B cell (primary cell): ENCODE results near the gene MAN2A2. TPM values are rescaled to one million over a fixed set of nuclear protein-coding genes. Genes with fewer than 3 reads are reported as not detected.

Source experiments
- ATAC-seq: fragments of 200-7000 bp; cut with Tn5 transposase; one replicate; pipeline ENCODE4 v1.10.0; 2021; ENCODE audit warnings: low read depth, mild to moderate bottlenecking, moderate number of reproducible peaks, moderate library complexity
- CTCF ChIA-PET: fragments of 350-600 bp; sonication (Branson Sonifier 250); formaldehyde crosslinking; loops from one replicate; lab custom pipeline; 2021; ENCODE audit warnings: antibody characterized with exemption, inconsistent platforms; lab: Charles Lee
- POLR2A ChIA-PET: fragments of 350-600 bp; sonication (Branson Sonifier 250); formaldehyde crosslinking; loops from one replicate; lab custom pipeline; 2021; ENCODE audit warnings: antibody characterized with exemption; lab: Charles Lee
- DNase-seq: peaks from one replicate; pipeline ENCODE4 v3.0.0; 2013
- H2AFZ ChIP-seq: 2 replicates; pipeline ENCODE4 v1.6.1; 2012; ENCODE audit warnings: mild to moderate bottlenecking, low read depth, low read length; ENCODE audit not compliant: insufficient read depth, poor library complexity, severe bottlenecking
- H3K27ac ChIP-seq, 2 donors: 1 replicate in 1 of 2; 2 replicates in 1 of 2; pipeline ENCODE4 v1.5.1; 2012 to 2013; ENCODE audit warnings: low read length in 2 of 2, mild to moderate bottlenecking in 2 of 2, moderate library complexity in 1 of 2
- H3K27me3 ChIP-seq, 4 experiments: fragments of 200-600 bp in 1 of 4; sonication (generic) in 1 of 4; replicated peaks in 1 of 4; 1 replicate in 2 of 4; 2 replicates in 2 of 4; pipeline versions ENCODE4 v1.6.1 to v1.7.0; 2013 to 2016; ENCODE audit warnings: low read length in 3 of 4, mild to moderate bottlenecking in 2 of 4, mixed read lengths in 1 of 4, moderate library complexity in 1 of 4; ENCODE audit not compliant: insufficient read depth in 4 of 4, control insufficient read depth in 3 of 4; ENCODE audit errors: control extremely low read depth in 1 of 4
- H3K36me3 ChIP-seq, 2 experiments: replicated peaks in 1 of 2; 1 replicate in 1 of 2; 2 replicates in 1 of 2; pipeline versions ENCODE4 v1.6.1 to v1.7.1; 2013; ENCODE audit warnings: low read length in 1 of 2; ENCODE audit not compliant: insufficient read depth in 2 of 2, control insufficient read depth in 1 of 2; ENCODE audit errors: control extremely low read depth in 1 of 2, extremely low read depth in 1 of 2
- H3K4me1 ChIP-seq, 2 donors: fragments of 200-600 bp in 1 of 2; sonication (generic) in 1 of 2; 1 replicate in 1 of 2; 2 replicates in 1 of 2; pipeline versions ENCODE4 v1.5.1 to v1.6.1; 2013 to 2017; ENCODE audit warnings: low read length in 2 of 2; ENCODE audit not compliant: control insufficient read depth in 2 of 2, insufficient read depth in 2 of 2
- H3K4me2 ChIP-seq: replicated peaks from 2 replicates; pipeline ENCODE3; 2012; ENCODE audit warnings: mild to moderate bottlenecking, low read depth, low read length; ENCODE audit not compliant: poor library complexity, severe bottlenecking
- H3K4me3 ChIP-seq, 5 experiments: fragments of 200-600 bp in 1 of 5; sonication (generic) in 1 of 5; 1 replicate in 3 of 5; 2 replicates in 2 of 5; pipeline versions ENCODE4 v1.5.1 to v1.7.0; 2011 to 2016; ENCODE audit warnings: low read length in 4 of 5, mild to moderate bottlenecking in 4 of 5, low read depth in 2 of 5, control low read depth in 1 of 5, moderate library complexity in 1 of 5; ENCODE audit not compliant: insufficient read depth in 1 of 5; ENCODE audit errors: control extremely low read depth in 1 of 5, extremely low read depth in 1 of 5
- H3K79me2 ChIP-seq: fragments of 200-600 bp; sonication (generic); one replicate; pipeline ENCODE4 v1.6.0; 2016; ENCODE audit warnings: low read length; ENCODE audit not compliant: control insufficient read depth, insufficient read depth
- H3K9ac ChIP-seq: fragments of 200-600 bp; sonication (generic); 2 replicates; pipeline ENCODE4 v1.6.1; 2017; ENCODE audit warnings: mild to moderate bottlenecking, low read length, moderate library complexity
- H3K9me3 ChIP-seq, 3 donors: one replicate each; pipeline versions ENCODE4 v1.6.1 to v1.7.1; 2013; ENCODE audit warnings: low read length in 2 of 3; ENCODE audit not compliant: control insufficient read depth in 2 of 3, insufficient read depth in 1 of 3; ENCODE audit errors: control extremely low read depth in 1 of 3
- H4K20me1 ChIP-seq: 2 replicates; pipeline ENCODE4 v1.6.0; 2012; ENCODE audit warnings: mild to moderate bottlenecking, low read length; ENCODE audit not compliant: insufficient read depth, control insufficient read depth, poor library complexity, severe bottlenecking
- H3K27ac Mint-ChIP-seq: one replicate; pipeline ENCODE4 v1.8.0; 2021; ENCODE audit warnings: mixed read lengths
- H3K27me3 Mint-ChIP-seq: one replicate; pipeline ENCODE4 v1.8.0; 2021; ENCODE audit warnings: mixed read lengths
- H3K4me1 Mint-ChIP-seq: one replicate; pipeline ENCODE4 v1.8.0; 2021; ENCODE audit warnings: mixed read lengths
- H3K4me3 Mint-ChIP-seq: one replicate; pipeline ENCODE4 v1.8.0; 2021; ENCODE audit warnings: mixed read lengths
- H3K9me3 Mint-ChIP-seq: one replicate; pipeline ENCODE4 v1.8.0; 2022; ENCODE audit warnings: mixed read lengths; ENCODE audit not compliant: insufficient read depth
- CTCF ChIP-seq: fragments of 200-600 bp; IDR thresholded peaks from one replicate; pipeline ENCODE4 v1.8.0; 2022; ENCODE audit warnings: antibody characterized with exemption, mild to moderate bottlenecking
- EZH2 ChIP-seq: IDR thresholded peaks from 2 replicates; pipeline ENCODE4 v1.6.1; 2012; ENCODE audit warnings: borderline replicate concordance, low read depth, mild to moderate bottlenecking, moderate library complexity, low read length; ENCODE audit not compliant: insufficient read depth, poor library complexity, severe bottlenecking
- WGBS: methylation state at CpG from one replicate; pipeline ENCODE4 v1.1.5; 2013; ENCODE audit warnings: missing lambda C conversion rate; ENCODE audit not compliant: insufficient coverage; 5-methylcytosine and 5-hydroxymethylcytosine counted together
- intact Hi-C: fragments of 100-400 bp; cut with micrococcal nuclease; formaldehyde crosslinking; loops from one replicate; pipeline ENCODE4 v1.10.0; 2022
- polyA plus RNA-seq: library from polyadenylated mRNA; depleted of rRNA; stranded (reverse); fragments of >200 nt; gene quantifications from 2 replicates; pipeline ENCODE4 v1.2.3, GENCODE V29; 2012
- total RNA-seq, 2 donors: library from RNA; stranded (reverse); fragments of 120-200 nt in 1 of 2; gene quantifications; 1 replicate in 1 of 2; 2 replicates in 1 of 2; pipeline versions ENCODE4 v1.2.3 to v1.2.4, GENCODE V29; 2013 to 2022

MAN2A2 gene
- total and polyA plus RNA-seq, 2 donors (not counting 1 experiment from before 2014, with no cell fraction given), result 180 to 234 TPM

GRCh38 chr15:90949979-90950675 is 47.0 kb downstream of the MAN2A2 start:
- Histone ChIP-seq H4K20me1 (no peaks in the 10 kb centered on the region), H3K27ac (no peak overlapping the region), H3K9ac (no peak overlapping the region), H3K36me3 (peaks cover 0 to 56% of the 10 kb centered on the region in 2 experiments), H2AFZ (no peak overlapping the region), H3K9me3 (no peaks in the 10 kb centered on the region), H3K79me2 (no peaks in the 10 kb centered on the region), H3K4me3 (no peak overlapping the region), H3K4me2 (no peak overlapping the region), H3K27me3 (no peaks in the 10 kb centered on the region), H3K4me1 (peaks cover 3 to 7% of the 10 kb centered on the region in 2 donors)
- peaks cover 6% of the 10 kb centered on the region for H3K4me1 Mint-ChIP-seq
- ATAC-seq, result no peak
- H3K9me3 Mint-ChIP-seq, result no peaks in the 10 kb centered on the region
- no peak overlapping the region for H3K27ac Mint-ChIP-seq
- ChIA-PET CTCF (interaction anchor here (1.4 kb wide), 1 partner anchor 18 kb away, joined by 6 read pairs; the partner anchor contains the start of gene HDDC3), POLR2A (no interaction called here)
- DNase-seq, result no peak
- no peaks in the 10 kb centered on the region for H3K27me3 Mint-ChIP-seq
- WGBS, result 97% methylated on average over 23 of the region's 23 CpGs
- no peak overlapping the region for H3K4me3 Mint-ChIP-seq
- no peak for TF ChIP-seq CTCF
- TF ChIP-seq EZH2, result no peak
- intact Hi-C loops, result no loop called here

GRCh38 chr15:90950676-90951075 is 47.6 kb downstream of the MAN2A2 start:
- H3K79me2 ChIP-seq, result peaks cover 5% of the 10 kb centered on the region
- peaks cover 5% of the 10 kb centered on the region for H4K20me1 ChIP-seq
- no peak overlapping the region for H3K9ac ChIP-seq
- Mint-ChIP-seq H3K9me3 (no peaks in the 10 kb centered on the region), H3K27me3 (no peaks in the 10 kb centered on the region), H3K4me3 (no peak overlapping the region), H3K27ac (no peak overlapping the region), H3K4me1 (peaks cover 10% of the 10 kb centered on the region)
- no peak for DNase-seq
- H3K27ac ChIP-seq, result no peak overlapping the region
- WGBS, result 100% methylated on average over 4 of the region's 6 CpGs
- ChIA-PET POLR2A (no interaction called here), CTCF (interaction anchor here (1.4 kb wide), 1 partner anchor 19 kb away, joined by 6 read pairs; the partner anchor contains the start of gene HDDC3)
- intact Hi-C loops, result no loop called here
- TF ChIP-seq CTCF (no peak), EZH2 (no peak)
- no peak overlapping the region for H2AFZ ChIP-seq
- H3K9me3 ChIP-seq, result no peaks in the 10 kb centered on the region
- ATAC-seq, result no peak
- H3K4me2 ChIP-seq, result no peak overlapping the region
- peaks cover 8 to 12% of the 10 kb centered on the region in 2 donors for H3K4me1 ChIP-seq
- no peaks in the 10 kb centered on the region for H3K27me3 ChIP-seq
- no peak overlapping the region for H3K4me3 ChIP-seq
- peaks cover 0 to 55% of the 10 kb centered on the region in 2 experiments for H3K36me3 ChIP-seq
